ENCODE data around the gene MZF1. TPM values are rescaled to one million over a fixed set of nuclear protein-coding genes. Genes with fewer than 3 reads are reported as not detected.
A peak's percentile ranks its signal among the peaks of the same experiment; 100 is the strongest.

Gene MZF1
- total RNA-seq, 1 experiment from 2014 or later = 50.7 TPM

- Mint-ChIP-seq H3K36me3 (ENCODE audit: insufficient read depth, unreplicated experiment) (peaks cover 38% of the 10 kb centered on the region), H3K27me3 (ENCODE audit: insufficient read depth, unreplicated experiment) (no peaks in the 10 kb centered on the region), H3K4me3 (ENCODE audit: unreplicated experiment) (no peak overlapping the region), H3K27ac (ENCODE audit: low read depth, unreplicated experiment) (peak overlapping the region; percentile 98), H3K9me3 (ENCODE audit: unreplicated experiment) (no peaks in the 10 kb centered on the region), H3K4me1 (ENCODE audit: insufficient read depth, unreplicated experiment) (peaks cover 23% of the 10 kb centered on the region)
- TF ChIP-seq CTCF (IDR thresholded peaks at IDR 0.05; ENCODE audit: unreplicated experiment) = no peak
- intact Hi-C loops (cut with micrococcal nuclease) = no loop called here
- DNase-seq (ENCODE audit: unreplicated experiment) = no peak
- ChIA-PET POLR2A (interaction anchor here (1.0 to 2.1 kb wide), 4 partner anchors 9 to 52 kb away, joined by 3 to 32 read pairs (median 8); partner anchors contain the start of genes CHMP2A, UBE2M and ZBTB45), CTCF (interaction anchor here (1.5 kb wide), 1 partner anchor 52 kb away, joined by 4 read pairs; the partner anchor contains the start of gene ZBTB45)
- BruUV-seq (replicated peaks) = no TSS peak
These were observed 1.6 kb downstream of the MZF1 start for GRCh38 chr19:58571575-58571947.

- POLR2A ChIA-PET = interaction anchor here (1.0 to 2.1 kb wide), 2 partner anchors 11 to 51 kb away, joined by 3 to 32 read pairs; partner anchors contain the start of genes UBE2M and ZBTB45
- no peak for DNase-seq (ENCODE audit: unreplicated experiment)
- no TSS peak for BruUV-seq (replicated peaks)
- H3K9me3 Mint-ChIP-seq (ENCODE audit: unreplicated experiment) = no peaks in the 10 kb centered on the region
- no peak for TF ChIP-seq CTCF (IDR thresholded peaks at IDR 0.05; ENCODE audit: unreplicated experiment)
- H3K4me3 Mint-ChIP-seq (ENCODE audit: unreplicated experiment) = no peak overlapping the region
- no peak overlapping the region for H3K27ac Mint-ChIP-seq (ENCODE audit: low read depth, unreplicated experiment)
- H3K36me3 Mint-ChIP-seq (ENCODE audit: insufficient read depth, unreplicated experiment) = peaks cover 43% of the 10 kb centered on the region
- intact Hi-C loops (cut with micrococcal nuclease) = no loop called here
- H3K4me1 Mint-ChIP-seq (ENCODE audit: insufficient read depth, unreplicated experiment) = peaks cover 23% of the 10 kb centered on the region
- CTCF ChIA-PET = interaction anchor here (1.3 to 1.5 kb wide), 2 partner anchors 11 to 52 kb away, joined by 3 to 4 read pairs; partner anchors contain the start of gene ZBTB45
- H3K27me3 Mint-ChIP-seq (ENCODE audit: insufficient read depth, unreplicated experiment) = no peaks in the 10 kb centered on the region
These were observed 2.2 kb downstream of the MZF1 start for GRCh38 chr19:58570770-58571574.

GRCh38 chr19:58569943-58570670, 3.0 kb downstream of the MZF1 start:
- TF ChIP-seq CTCF (IDR thresholded peaks at IDR 0.05; ENCODE audit: unreplicated experiment) = no peak
- CTCF ChIA-PET = interaction anchor here (0.8 to 1.3 kb wide), 2 partner anchors 11 to 51 kb away, joined by 3 to 4 read pairs; partner anchors contain the start of gene ZBTB45
- POLR2A ChIA-PET = interaction anchor here (3.5 kb wide), 1 partner anchor 11 kb away, joined by 17 read pairs; the partner anchor contains the start of gene UBE2M
- Mint-ChIP-seq H3K9me3 (ENCODE audit: unreplicated experiment) (no peaks in the 10 kb centered on the region), H3K27ac (ENCODE audit: low read depth, unreplicated experiment) (no peak overlapping the region), H3K4me1 (ENCODE audit: insufficient read depth, unreplicated experiment) (peaks cover 23% of the 10 kb centered on the region), H3K27me3 (ENCODE audit: insufficient read depth, unreplicated experiment) (no peaks in the 10 kb centered on the region), H3K4me3 (ENCODE audit: unreplicated experiment) (no peak overlapping the region), H3K36me3 (ENCODE audit: insufficient read depth, unreplicated experiment) (peaks cover 48% of the 10 kb centered on the region)
- intact Hi-C loops (cut with micrococcal nuclease) = no loop called here
- no TSS peak for BruUV-seq (replicated peaks)
- DNase-seq (ENCODE audit: unreplicated experiment) = no peak

All from MCF 10A (cell line).